ENCODE data around the gene ARPC5.
"Not testable (repeated sequence)": the region's sequence is repeated elsewhere in the genome, so short reads cannot be mapped to it uniquely, and the experiment has no call there.

The ARPC5 gene

DNA sequence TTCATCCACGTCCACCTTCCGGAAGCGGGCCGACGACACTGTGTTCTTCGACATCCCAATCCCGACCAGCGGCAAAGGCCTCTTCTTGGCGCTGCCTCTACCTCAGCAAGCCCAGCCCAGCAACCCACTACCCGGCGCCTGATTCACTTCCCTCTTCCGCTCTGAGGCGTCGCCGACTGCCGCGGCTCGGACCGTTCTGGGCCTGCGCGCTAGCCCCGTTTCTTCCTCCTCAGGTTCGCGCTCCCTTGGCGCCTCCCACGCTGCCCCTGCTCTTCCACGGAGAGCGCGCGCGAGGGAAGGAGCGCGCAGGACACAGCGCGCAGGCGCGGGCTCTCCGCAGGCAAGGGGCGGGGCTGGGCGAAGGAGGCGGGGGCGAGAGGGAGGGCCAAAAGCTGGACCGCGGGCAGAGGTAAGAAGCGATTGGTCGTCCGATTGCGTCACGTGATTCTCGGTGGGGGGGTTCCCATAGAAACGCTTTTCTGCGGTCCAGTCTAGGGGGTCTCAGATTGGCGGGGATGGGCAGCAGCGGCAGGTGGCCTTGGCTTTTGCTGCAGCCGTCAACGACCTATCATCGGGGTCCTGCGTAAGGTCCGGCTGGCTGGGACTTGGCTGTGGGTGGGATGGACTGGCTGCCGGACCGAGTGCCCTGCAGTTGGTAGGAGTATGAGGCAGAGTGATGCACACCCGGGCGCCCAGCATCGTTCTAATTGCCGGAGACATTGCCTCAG lies at the start of gene ARPC5:
TSS of gene ARPC5 (minus strand) at position 178 of the 728 bp plus-strand sequence. CDS start at position 54, 124 bp downstream.
- peak within 1 kb of the TSS; percentile 86 for H3K4me3 ChIP-seq (ENCODE audit: low read depth, low read length)
- TF ChIP-seq, protein P1, sequence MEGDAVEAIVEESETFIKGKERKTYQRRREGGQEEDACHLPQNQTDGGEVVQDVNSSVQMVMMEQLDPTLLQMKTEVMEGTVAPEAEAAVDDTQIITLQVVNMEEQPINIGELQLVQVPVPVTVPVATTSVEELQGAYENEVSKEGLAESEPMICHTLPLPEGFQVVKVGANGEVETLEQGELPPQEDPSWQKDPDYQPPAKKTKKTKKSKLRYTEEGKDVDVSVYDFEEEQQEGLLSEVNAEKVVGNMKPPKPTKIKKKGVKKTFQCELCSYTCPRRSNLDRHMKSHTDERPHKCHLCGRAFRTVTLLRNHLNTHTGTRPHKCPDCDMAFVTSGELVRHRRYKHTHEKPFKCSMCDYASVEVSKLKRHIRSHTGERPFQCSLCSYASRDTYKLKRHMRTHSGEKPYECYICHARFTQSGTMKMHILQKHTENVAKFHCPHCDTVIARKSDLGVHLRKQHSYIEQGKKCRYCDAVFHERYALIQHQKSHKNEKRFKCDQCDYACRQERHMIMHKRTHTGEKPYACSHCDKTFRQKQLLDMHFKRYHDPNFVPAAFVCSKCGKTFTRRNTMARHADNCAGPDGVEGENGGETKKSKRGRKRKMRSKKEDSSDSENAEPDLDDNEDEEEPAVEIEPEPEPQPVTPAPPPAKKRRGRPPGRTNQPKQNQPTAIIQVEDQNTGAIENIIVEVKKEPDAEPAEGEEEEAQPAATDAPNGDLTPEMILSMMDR (IDR thresholded peaks at IDR 0.05; ENCODE audit: low read depth, low read length, missing control alignments), result no peak
- peak; percentile 95 for DNase-seq (ENCODE audit: low read depth)
- in situ Hi-C loops (cut with HindIII; ENCODE audit: low sequenced_read_pairs), result no loop called here

DNA sequence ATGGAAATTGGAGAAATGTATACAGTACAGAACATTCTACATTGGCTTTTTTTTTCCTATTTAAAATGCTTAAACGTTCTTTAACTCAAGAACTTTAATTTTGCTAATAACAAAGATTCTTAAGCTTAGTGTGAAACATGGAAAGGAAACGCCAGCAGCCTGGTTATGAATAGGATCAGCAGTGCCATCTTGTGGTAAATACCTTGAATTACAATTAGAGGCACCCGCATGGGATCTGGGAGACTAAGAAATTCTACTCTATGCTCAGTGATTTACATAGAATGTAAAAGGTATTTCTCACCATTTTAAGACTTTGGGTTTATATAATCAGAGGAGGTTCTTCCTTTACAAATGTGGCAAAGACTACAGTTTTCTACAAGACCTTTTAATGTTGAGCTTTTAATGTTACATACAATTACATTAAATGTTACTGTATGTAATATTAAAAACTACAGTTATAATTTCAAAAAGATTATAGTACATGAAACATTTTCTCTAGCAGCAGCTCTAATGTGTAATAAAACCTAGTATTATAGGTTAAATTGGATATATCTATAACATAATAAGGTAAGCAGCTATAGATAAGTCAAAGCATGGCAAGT lies 49.6 kb upstream of the ARPC5 start:
- H3K4me3 ChIP-seq (ENCODE audit: low read depth, low read length), result no peak overlapping the region
- TF ChIP-seq, protein P1 (IDR thresholded peaks at IDR 0.05; ENCODE audit: low read depth, low read length, missing control alignments), result peak; percentile 60
- in situ Hi-C loops (cut with HindIII; ENCODE audit: low sequenced_read_pairs), result no loop called here
- peak; percentile 20 for DNase-seq (ENCODE audit: low read depth)

DNA sequence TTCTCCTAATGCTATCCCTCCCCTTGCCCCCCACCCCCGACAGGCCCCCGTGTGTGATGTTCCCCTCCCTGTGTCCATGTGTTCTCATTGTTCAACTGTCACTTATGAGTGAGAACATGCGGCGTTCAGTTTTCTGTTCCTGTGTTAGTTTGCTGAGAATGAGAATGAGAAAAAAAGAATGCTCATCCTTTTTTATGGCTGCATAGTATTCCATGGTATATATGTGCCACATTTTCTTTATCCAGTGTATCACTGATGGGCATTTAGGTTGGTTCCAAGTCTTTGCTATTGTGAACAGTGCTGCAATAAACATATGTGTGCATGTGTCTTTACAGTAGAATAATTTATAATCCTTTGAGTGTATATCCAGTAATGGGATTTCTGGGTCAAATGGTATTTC lies 43.8 kb upstream of the ARPC5 start:
- H3K4me3 ChIP-seq (ENCODE audit: low read depth, low read length); in situ Hi-C loops (cut with HindIII; ENCODE audit: low sequenced_read_pairs); DNase-seq (ENCODE audit: low read depth): not testable (repeated sequence)

DNA sequence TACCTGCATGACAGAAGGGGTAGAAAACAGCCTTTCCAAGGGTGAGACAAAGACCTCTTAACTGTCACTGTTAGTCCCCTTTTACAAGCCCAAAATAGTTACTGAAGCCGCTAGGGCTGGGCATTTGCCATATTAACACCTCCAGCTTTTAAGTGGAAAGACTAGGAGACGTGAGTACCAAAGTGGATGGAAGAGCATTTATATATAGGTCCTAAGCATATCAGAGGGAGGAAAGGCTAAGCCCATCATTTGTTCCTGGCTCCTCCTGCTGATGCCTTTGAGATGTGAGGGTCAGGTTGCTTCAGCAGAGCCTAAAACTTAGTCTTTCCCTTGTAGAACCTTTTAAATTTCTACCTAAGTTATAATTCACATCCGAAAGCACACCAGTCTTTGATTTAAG lies 43.2 kb upstream of the ARPC5 start:
- in situ Hi-C loops (cut with HindIII; ENCODE audit: low sequenced_read_pairs), result no loop called here
- no peak for DNase-seq (ENCODE audit: low read depth)
- no peak overlapping the region for H3K4me3 ChIP-seq (ENCODE audit: low read depth, low read length)
- TF ChIP-seq, protein P1 (IDR thresholded peaks at IDR 0.05; ENCODE audit: low read depth, low read length, missing control alignments), result no peak

DNA sequence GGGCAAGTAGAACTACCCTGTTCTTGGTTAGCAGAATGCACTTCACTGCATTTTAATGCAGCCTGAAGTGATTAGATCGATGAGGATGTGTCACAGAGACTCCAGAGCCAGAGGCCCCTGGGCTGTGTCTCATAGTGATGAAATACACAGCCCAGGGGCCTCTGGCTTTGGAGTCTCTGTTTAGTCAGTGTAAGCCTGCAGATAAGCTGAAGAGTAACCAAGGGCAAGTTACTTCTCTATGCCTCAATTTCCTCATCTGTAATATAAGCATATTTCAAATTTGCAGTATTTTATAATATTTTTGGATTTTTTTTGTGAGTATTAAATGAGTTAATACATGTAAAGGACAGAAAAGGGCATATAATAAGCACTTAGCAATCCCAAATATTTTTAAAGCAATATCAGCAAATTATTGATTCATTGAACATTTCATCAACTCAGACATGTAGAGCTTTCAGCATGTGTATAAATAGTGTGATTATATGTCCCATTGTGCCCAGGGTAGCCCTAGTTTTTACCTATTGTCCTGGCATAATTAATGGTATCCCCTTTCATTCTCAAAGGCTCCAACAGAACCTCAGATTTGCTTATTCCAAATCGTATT lies 41.1 kb upstream of the ARPC5 start:
- in situ Hi-C loops (cut with HindIII; ENCODE audit: low sequenced_read_pairs), result no loop called here
- H3K4me3 ChIP-seq (ENCODE audit: low read depth, low read length), result no peak overlapping the region
- no peak for DNase-seq (ENCODE audit: low read depth)
- TF ChIP-seq, protein P1 (IDR thresholded peaks at IDR 0.05; ENCODE audit: low read depth, low read length, missing control alignments), result no peak

DNA sequence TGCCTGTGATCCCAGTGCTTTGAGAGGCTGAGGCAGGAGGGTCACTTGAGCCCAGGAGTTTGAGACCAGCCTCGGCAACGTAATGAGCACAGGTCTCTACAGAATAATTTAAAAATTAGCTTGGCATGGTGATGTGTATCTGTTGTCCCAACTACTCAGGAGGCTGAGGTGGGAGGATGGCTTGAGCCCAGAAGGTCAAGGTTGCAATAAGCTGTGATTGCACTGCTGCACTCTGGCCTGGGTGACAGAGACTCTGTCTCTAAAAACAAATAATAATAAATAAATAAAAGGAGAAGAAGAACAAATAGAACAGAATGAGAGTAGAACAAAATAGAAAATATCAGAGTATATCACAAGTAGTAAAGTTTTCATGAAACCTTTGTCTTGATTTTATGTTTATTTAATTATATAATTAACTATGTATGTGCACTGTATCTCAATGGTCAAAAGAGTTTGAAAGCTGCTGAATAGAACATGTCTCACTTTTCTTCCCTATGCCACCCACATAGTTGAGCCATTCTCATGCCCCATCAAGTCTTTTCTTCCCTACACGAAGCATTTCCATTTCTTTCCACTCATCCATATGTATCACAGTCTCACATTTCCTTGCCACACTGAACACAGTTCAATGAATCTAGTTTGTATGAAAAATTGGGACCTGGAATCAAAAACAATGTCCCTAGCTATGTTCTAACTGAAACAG lies 40.5 kb upstream of the ARPC5 start:
- DNase-seq (ENCODE audit: low read depth), result no peak
- in situ Hi-C loops (cut with HindIII; ENCODE audit: low sequenced_read_pairs), result no loop called here
- TF ChIP-seq, protein P1 (IDR thresholded peaks at IDR 0.05; ENCODE audit: low read depth, low read length, missing control alignments), result no peak
- H3K4me3 ChIP-seq (ENCODE audit: low read depth, low read length), result no peak overlapping the region

Measured in astrocyte of the cerebellum (primary cell).